GM12864 (cell line): Measurements from ENCODE around the gene ADH4.
"Not testable (repeated sequence)": the region's sequence is repeated elsewhere in the genome, so short reads cannot be mapped to it uniquely, and the experiment has no call there.

Experiments
- DNase-seq: peaks from one replicate; pipeline ENCODE4 v3.0.0-alpha.2; 2011; ENCODE audit warnings: low read depth
- H3K4me3 ChIP-seq: 2 replicates; pipeline ENCODE4 v1.5.1; 2011; ENCODE audit warnings: mild to moderate bottlenecking, low read depth, low read length, control low read depth
- CTCF ChIP-seq: IDR thresholded peaks from 2 replicates; pipeline ENCODE4 v1.5.1; 2011; ENCODE audit warnings: low read depth, mild to moderate bottlenecking, moderate library complexity, low read length, control low read depth, inconsistent platforms; ENCODE audit errors: missing control alignments

The ADH4 gene

GRCh38 chr4:99099311-99099710 lies 44.8 kb downstream of the ADH4 start:
- TF ChIP-seq CTCF, result no peak
- no peak overlapping the region for H3K4me3 ChIP-seq
- DNase-seq, result no peak

GRCh38 chr4:99091841-99092240 lies 52.3 kb downstream of the ADH4 start:
- DNase-seq, H3K4me3 ChIP-seq: not testable (repeated sequence)

- no peak for DNase-seq
- H3K4me3 ChIP-seq, result no peak overlapping the region
- TF ChIP-seq CTCF, result no peak
Measured at GRCh38 chr4:99091216-99091575, 52.9 kb downstream of the ADH4 start.

GRCh38 chr4:99090481-99091215 lies 53.4 kb downstream of the ADH4 start:
- H3K4me3 ChIP-seq, result no peak overlapping the region
- DNase-seq, result no peak
- no peak for TF ChIP-seq CTCF

- peak; percentile 62 for DNase-seq
- no peak for TF ChIP-seq CTCF
- H3K4me3 ChIP-seq, result peak within 1 kb of the TSS; percentile 94
Measured at GRCh38 chr4:99088481-99089365, 55.4 kb downstream of the ADH4 start, which contains the start of gene ADH5. TSS of gene ADH5 (minus strand) at chr4:99088788. CDS start at chr4:99088700, 88 bp downstream.

- H3K4me3 ChIP-seq, result peak overlapping the region; percentile 94
- no peak for TF ChIP-seq CTCF
- DNase-seq, result no peak
Measured at GRCh38 chr4:99088023-99088449, 56.1 kb downstream of the ADH4 start.

GRCh38 chr4:99084595-99084994 lies 59.5 kb downstream of the ADH4 start:
- TF ChIP-seq CTCF, result no peak
- no peak for DNase-seq
- H3K4me3 ChIP-seq, result no peak overlapping the region
